ENCODE data around the gene JAZF1.

DNA sequence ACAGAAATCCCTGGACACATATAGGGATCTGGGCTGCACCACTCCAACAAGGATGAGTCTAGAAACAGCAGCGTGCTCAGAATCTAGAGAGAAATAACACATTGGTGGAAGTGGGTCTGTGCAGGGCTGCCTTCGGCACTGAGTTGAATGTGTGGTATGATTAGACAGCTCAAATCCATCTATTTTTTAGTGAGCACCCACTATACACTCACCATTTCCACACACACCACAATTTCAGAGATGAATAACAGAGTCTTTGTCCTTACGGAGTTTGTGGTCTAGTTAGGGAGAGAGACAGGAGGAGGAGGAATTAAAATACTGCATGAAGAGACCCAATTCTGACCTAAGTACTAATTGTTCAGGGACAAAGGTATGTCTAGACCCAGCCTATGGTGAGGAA is 44.2 kb downstream of the JAZF1 start:
- TF ChIP-seq, protein P1, sequence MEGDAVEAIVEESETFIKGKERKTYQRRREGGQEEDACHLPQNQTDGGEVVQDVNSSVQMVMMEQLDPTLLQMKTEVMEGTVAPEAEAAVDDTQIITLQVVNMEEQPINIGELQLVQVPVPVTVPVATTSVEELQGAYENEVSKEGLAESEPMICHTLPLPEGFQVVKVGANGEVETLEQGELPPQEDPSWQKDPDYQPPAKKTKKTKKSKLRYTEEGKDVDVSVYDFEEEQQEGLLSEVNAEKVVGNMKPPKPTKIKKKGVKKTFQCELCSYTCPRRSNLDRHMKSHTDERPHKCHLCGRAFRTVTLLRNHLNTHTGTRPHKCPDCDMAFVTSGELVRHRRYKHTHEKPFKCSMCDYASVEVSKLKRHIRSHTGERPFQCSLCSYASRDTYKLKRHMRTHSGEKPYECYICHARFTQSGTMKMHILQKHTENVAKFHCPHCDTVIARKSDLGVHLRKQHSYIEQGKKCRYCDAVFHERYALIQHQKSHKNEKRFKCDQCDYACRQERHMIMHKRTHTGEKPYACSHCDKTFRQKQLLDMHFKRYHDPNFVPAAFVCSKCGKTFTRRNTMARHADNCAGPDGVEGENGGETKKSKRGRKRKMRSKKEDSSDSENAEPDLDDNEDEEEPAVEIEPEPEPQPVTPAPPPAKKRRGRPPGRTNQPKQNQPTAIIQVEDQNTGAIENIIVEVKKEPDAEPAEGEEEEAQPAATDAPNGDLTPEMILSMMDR (IDR thresholded peaks at IDR 0.05), result no peak
- no peak for TF ChIP-seq POLR2A (IDR thresholded peaks at IDR 0.05)
